CD4-positive, CD25-positive, alpha-beta regulatory T cell (primary cell): ENCODE results near the gene ELF2. TPM values are rescaled to one million over a fixed set of nuclear protein-coding genes. Genes with fewer than 3 reads are reported as not detected.
"Not testable (repeated sequence)": the region's sequence is repeated elsewhere in the genome, so short reads cannot be mapped to it uniquely, and the experiment has no call there.

Source experiments
- ATAC-seq, 2 donors: fragments of 150-1000 bp; cut with Tn5 transposase; one replicate each; pipeline ENCODE4 v1.10.0; 2021; ENCODE audit warnings: low read depth in 2 of 2, moderate number of reproducible peaks in 2 of 2, moderate library complexity in 1 of 2
- DNase-seq, 3 donors: peaks; one replicate each; pipeline versions ENCODE4 v3.0.0 to v3.0.0-alpha.2; 2012 to 2022; ENCODE audit warnings: mixed read lengths in 1 of 3
- H3K27ac ChIP-seq: one replicate; pipeline ENCODE4 v1.7.0; 2013; ENCODE audit warnings: mild to moderate bottlenecking, low read length; ENCODE audit not compliant: insufficient read depth, poor library complexity, severe bottlenecking
- H3K27me3 ChIP-seq: one replicate; pipeline ENCODE4 v1.7.0; 2013; ENCODE audit warnings: low read length; ENCODE audit not compliant: control insufficient read depth, insufficient read depth
- H3K36me3 ChIP-seq: one replicate; pipeline ENCODE4 v1.7.0; 2013; ENCODE audit warnings: mild to moderate bottlenecking, low read length, moderate library complexity; ENCODE audit not compliant: control insufficient read depth, insufficient read depth
- H3K4me1 ChIP-seq: 2 replicates; pipeline ENCODE4 v1.7.0; 2013; ENCODE audit warnings: mild to moderate bottlenecking, low read length; ENCODE audit not compliant: insufficient read depth, control insufficient read depth, poor library complexity, severe bottlenecking
- H3K4me3 ChIP-seq: one replicate; pipeline ENCODE4 v1.7.0; 2013; ENCODE audit warnings: low read depth, mild to moderate bottlenecking, low read length, moderate library complexity
- H3K9me3 ChIP-seq, 2 experiments: 1 replicate in 1 of 2; 2 replicates in 1 of 2; pipeline ENCODE4 v1.7.0; 2013; ENCODE audit warnings: low read length in 2 of 2, mild to moderate bottlenecking in 1 of 2, moderate library complexity in 1 of 2; ENCODE audit not compliant: control insufficient read depth in 2 of 2
- H3K27ac Mint-ChIP-seq, 3 donors: one replicate each; pipeline ENCODE4 v1.8.0; 2020 to 2022; ENCODE audit warnings: mild to moderate bottlenecking in 3 of 3, mixed read lengths in 3 of 3, moderate library complexity in 2 of 3
- H3K27me3 Mint-ChIP-seq: one replicate; pipeline ENCODE4 v1.8.0; 2022; ENCODE audit warnings: mild to moderate bottlenecking, mixed read lengths
- H3K36me3 Mint-ChIP-seq: one replicate; pipeline ENCODE4 v1.8.0; 2020; ENCODE audit warnings: mixed read lengths
- H3K4me1 Mint-ChIP-seq, 4 donors: one replicate each; pipeline ENCODE4 v1.8.0; 2020 to 2022; ENCODE audit warnings: mixed read lengths in 4 of 4, mild to moderate bottlenecking in 1 of 4
- H3K4me3 Mint-ChIP-seq, 4 donors: one replicate each; pipeline ENCODE4 v1.8.0; 2020 to 2022; ENCODE audit warnings: mild to moderate bottlenecking in 4 of 4, mixed read lengths in 4 of 4, moderate library complexity in 3 of 4
- H3K9me3 Mint-ChIP-seq, 7 donors: one replicate each; pipeline ENCODE4 v1.8.0; 2020 to 2022; ENCODE audit warnings: mixed read lengths in 7 of 7, mild to moderate bottlenecking in 3 of 7, moderate library complexity in 2 of 7
- polyA plus RNA-seq, 4 donors: library from polyadenylated mRNA; unstranded; fragments of 300-500 nt; fragmentation: Illumina TruSeq; gene quantifications; one replicate each; pipeline ENCODE4 v1.2.3, GENCODE V29; 2021
- total RNA-seq: library from RNA; stranded (reverse); gene quantifications from one replicate; pipeline ENCODE4 v1.2.3, GENCODE V29; 2022

The ELF2 gene
- total and polyA plus RNA-seq, 5 donors from 2014 or later = 27.7 to 75.0 (median 32.9) TPM

DNA sequence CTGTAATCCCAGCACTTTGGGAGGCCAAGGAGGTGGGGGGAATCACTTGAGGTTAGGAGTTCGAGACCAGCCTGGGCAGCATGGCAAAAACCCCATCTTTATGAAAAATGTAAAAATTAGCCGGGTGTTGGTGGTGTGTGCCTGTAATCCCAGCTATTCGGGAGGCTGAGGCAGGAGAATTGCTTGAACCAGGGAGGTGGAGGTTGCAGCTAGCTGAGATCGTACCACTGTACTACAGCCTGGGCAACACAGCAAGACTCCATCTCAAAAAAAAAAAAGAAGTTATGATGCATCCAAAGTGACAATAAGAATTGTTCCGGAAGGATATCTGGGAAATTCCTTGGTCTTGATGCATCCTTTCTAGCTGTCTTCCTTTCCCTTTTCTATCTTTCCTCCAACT, 154.2 kb downstream of the ELF2 start:
- no peaks in the 10 kb centered on the region for H3K9me3 ChIP-seq
- Mint-ChIP-seq H3K36me3 (no peaks in the 10 kb centered on the region), H3K27ac (peak overlapping the region in 1 of 3 donors; percentile 12), H3K9me3 (no peaks in the 10 kb centered on the region), H3K4me1 (peaks cover 9 to 13% (median 10%) of the 10 kb centered on the region in 4 donors), H3K4me3 (no peak overlapping the region), H3K27me3 (no peaks in the 10 kb centered on the region)
- ATAC-seq (no peak), DNase-seq (no peak)
- no peaks in the 10 kb centered on the region for H3K27me3 ChIP-seq
- no peak overlapping the region for H3K27ac ChIP-seq
- no peaks in the 10 kb centered on the region for H3K36me3 ChIP-seq
- H3K4me3 ChIP-seq = no peak overlapping the region
- H3K4me1 ChIP-seq = peaks cover under 1% of the 10 kb centered on the region

DNA sequence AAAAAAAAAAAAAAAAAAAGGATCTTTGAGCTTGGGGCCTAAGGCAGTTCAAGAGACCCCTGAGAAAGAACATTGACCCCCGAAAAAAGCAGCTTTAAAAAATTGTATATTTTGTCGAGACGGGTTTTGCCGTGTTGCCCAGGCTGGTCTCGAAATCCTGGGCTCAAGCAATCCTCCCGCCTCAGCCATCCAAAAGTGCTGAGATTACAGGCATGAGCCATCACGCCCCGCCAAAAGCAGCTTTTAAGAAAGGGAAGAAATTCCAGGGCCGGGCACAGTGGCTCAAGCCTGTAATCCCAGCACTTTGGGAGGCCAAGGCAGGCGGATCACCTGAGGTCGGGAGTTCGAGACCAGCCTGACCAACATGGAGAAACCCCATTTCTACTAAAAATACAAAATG, 155.9 kb downstream of the ELF2 start:
- not testable (repeated sequence) for H3K36me3 Mint-ChIP-seq, H3K27me3 Mint-ChIP-seq, H3K27me3 ChIP-seq, DNase-seq, ATAC-seq, H3K27ac Mint-ChIP-seq, H3K27ac ChIP-seq, H3K4me3 Mint-ChIP-seq, H3K4me3 ChIP-seq, H3K36me3 ChIP-seq, H3K9me3 Mint-ChIP-seq, H3K9me3 ChIP-seq
- H3K4me1 ChIP-seq = peaks cover 10% of the 10 kb centered on the region
- peaks cover 9 to 18% (median 14%) of the 10 kb centered on the region in 4 donors for H3K4me1 Mint-ChIP-seq

- peak overlapping the region in 1 of 4 donors; percentile 3 for H3K4me3 Mint-ChIP-seq
These were observed 156.6 kb downstream of the ELF2 start for GRCh38 chr4:139020384-139020783.

DNA sequence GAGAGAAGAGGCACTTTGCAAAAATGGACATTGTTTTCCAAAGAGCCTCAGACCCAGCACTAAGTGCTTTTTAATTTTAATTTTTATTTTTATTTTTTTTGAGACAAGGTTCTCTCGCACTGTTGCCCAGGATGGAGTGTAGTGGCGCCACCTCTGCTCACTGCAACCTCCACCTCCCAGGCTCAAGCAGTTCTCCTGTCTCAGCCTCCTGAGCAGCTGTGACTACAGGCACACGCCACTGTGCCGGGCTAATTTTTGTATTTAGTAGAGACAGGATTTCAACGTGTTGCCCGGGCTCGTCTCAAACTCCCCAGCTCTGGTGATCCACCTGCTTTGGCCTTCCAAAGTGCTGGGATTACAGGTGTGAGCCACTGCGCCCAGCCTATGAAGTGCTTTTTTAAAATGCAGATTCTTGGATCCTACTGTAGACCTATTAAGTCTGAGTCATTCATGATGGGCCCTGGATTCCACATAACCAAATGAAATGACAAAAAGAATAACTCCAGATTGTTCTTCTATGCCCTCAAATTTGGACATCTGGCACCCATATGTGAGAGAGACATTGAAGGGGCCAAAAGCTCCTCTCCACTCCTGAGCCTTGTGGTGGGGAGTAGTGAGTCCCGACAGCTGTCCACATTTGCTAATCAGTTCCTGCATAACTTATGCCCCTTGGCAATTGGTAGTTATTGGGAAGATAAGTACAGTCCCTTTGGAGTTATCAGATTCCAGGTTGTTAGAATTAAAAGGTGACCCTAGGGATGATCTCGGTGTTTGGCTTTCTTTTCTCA, 157.9 kb downstream of the ELF2 start:
- peaks cover 20% of the 10 kb centered on the region for H3K4me1 ChIP-seq
- Mint-ChIP-seq H3K4me3 (peak overlapping the region in 1 of 4 donors; percentile 26), H3K36me3 (no peaks in the 10 kb centered on the region), H3K4me1 (peaks cover 9 to 30% (median 19%) of the 10 kb centered on the region in 4 donors), H3K9me3 (no peaks in the 10 kb centered on the region), H3K27ac (no peak overlapping the region), H3K27me3 (no peaks in the 10 kb centered on the region)
- no peaks in the 10 kb centered on the region for H3K36me3 ChIP-seq
- no peaks in the 10 kb centered on the region for H3K9me3 ChIP-seq
- H3K27ac ChIP-seq = no peak overlapping the region
- no peak for ATAC-seq
- no peak for DNase-seq
- no peaks in the 10 kb centered on the region for H3K27me3 ChIP-seq
- no peak overlapping the region for H3K4me3 ChIP-seq

More at GRCh38 chr4:139020384-139020783, 156.6 kb downstream of the ELF2 start:
- no peak for DNase-seq
- ATAC-seq = no peak
- Histone ChIP-seq H3K4me1 (peaks cover 11% of the 10 kb centered on the region), H3K4me3 (no peak overlapping the region), H3K9me3 (no peaks in the 10 kb centered on the region), H3K27me3 (no peaks in the 10 kb centered on the region), H3K36me3 (no peaks in the 10 kb centered on the region), H3K27ac (no peak overlapping the region)
- H3K36me3 Mint-ChIP-seq = no peaks in the 10 kb centered on the region
- H3K4me1 Mint-ChIP-seq = peaks cover 9 to 19% (median 14%) of the 10 kb centered on the region in 4 donors
- no peaks in the 10 kb centered on the region for H3K9me3 Mint-ChIP-seq
- H3K27ac Mint-ChIP-seq = no peak overlapping the region
- no peaks in the 10 kb centered on the region for H3K27me3 Mint-ChIP-seq

GRCh38 chr4:139018501-139018900, 158.5 kb downstream of the ELF2 start:
- Mint-ChIP-seq H3K4me3 (peak overlapping the region in 1 of 4 donors; percentile 76), H3K36me3 (no peaks in the 10 kb centered on the region), H3K4me1 (peaks cover 9 to 30% (median 19%) of the 10 kb centered on the region in 4 donors), H3K9me3 (no peaks in the 10 kb centered on the region), H3K27me3 (no peaks in the 10 kb centered on the region), H3K27ac (peak overlapping the region in 1 of 3 donors; percentile 21)
- peaks cover 20% of the 10 kb centered on the region for H3K4me1 ChIP-seq
- no peak for DNase-seq
- no peaks in the 10 kb centered on the region for H3K36me3 ChIP-seq
- H3K4me3 ChIP-seq = no peak overlapping the region
- no peak for ATAC-seq
- no peaks in the 10 kb centered on the region for H3K27me3 ChIP-seq
- no peak overlapping the region for H3K27ac ChIP-seq
- H3K9me3 ChIP-seq = no peaks in the 10 kb centered on the region

GRCh38 chr4:139017861-139018260, 159.2 kb downstream of the ELF2 start:
- Histone ChIP-seq H3K4me1 (peaks cover 20% of the 10 kb centered on the region), H3K27me3 (no peaks in the 10 kb centered on the region), H3K36me3 (no peaks in the 10 kb centered on the region), H3K27ac (no peak overlapping the region), H3K4me3 (no peak overlapping the region), H3K9me3 (no peaks in the 10 kb centered on the region)
- DNase-seq (no peak), ATAC-seq (no peak)
- no peaks in the 10 kb centered on the region for H3K36me3 Mint-ChIP-seq
- peak overlapping the region in 1 of 4 donors; percentile 76 for H3K4me3 Mint-ChIP-seq
- H3K27me3 Mint-ChIP-seq = no peaks in the 10 kb centered on the region
- H3K27ac Mint-ChIP-seq = no peak overlapping the region
- peaks cover 9 to 30% (median 19%) of the 10 kb centered on the region in 4 donors for H3K4me1 Mint-ChIP-seq
- no peaks in the 10 kb centered on the region for H3K9me3 Mint-ChIP-seq

DNA sequence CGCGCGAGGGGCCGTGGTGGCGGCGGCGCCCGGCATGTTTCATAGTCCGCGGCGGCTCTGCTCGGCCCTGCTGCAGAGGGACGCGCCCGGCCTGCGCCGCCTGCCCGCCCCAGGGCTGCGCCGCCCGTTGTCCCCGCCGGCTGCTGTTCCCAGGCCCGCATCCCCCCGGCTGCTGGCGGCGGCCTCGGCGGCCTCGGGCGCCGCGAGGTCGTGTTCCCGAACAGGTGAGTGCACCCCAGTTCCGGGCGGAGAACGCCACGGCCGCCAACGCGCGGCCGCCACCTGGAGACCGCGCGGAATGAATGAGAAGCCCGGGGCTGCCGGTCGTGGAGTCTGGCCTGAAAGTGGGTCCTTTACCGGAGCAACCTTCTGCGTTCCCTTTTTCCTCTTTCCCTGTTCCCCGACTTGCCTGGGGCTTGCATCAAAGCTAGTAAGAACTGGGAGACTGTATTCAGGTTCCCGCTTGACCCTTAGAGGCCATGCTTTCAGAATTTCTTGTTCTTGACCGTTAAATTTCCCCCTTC, 161.0 kb downstream of the ELF2 start:
- Histone ChIP-seq H3K27ac (peak overlapping the region; percentile 85), H3K27me3 (no peaks in the 10 kb centered on the region), H3K36me3 (no peaks in the 10 kb centered on the region), H3K9me3 (no peaks in the 10 kb centered on the region), H3K4me3 (peak overlapping the region; percentile 86), H3K4me1 (peaks cover 20% of the 10 kb centered on the region)
- Mint-ChIP-seq H3K36me3 (no peaks in the 10 kb centered on the region), H3K27ac (peak overlapping the region in 2 of 3 donors; percentile 67 to 79), H3K4me3 (peak overlapping the region; percentile 78 to 96 (median 90)), H3K4me1 (peaks cover 9 to 30% (median 19%) of the 10 kb centered on the region in 4 donors), H3K27me3 (no peaks in the 10 kb centered on the region), H3K9me3 (no peaks in the 10 kb centered on the region)
- DNase-seq (peak in 2 of 3 donors; percentile 31 to 54), ATAC-seq (peak; percentile 10 to 13)
